HG03175 (cell line): Measurements from ENCODE around the gene RNF144A.
A peak's percentile ranks its signal among the peaks of the same experiment; 100 is the strongest.

ENCODE experiments used
- ATAC-seq: cut with Tn5 transposase; IDR thresholded peaks from one replicate; pipeline ENCODE4 v1.9.1; 2021; ENCODE audit warnings: mild to moderate bottlenecking, moderate library complexity; ENCODE audit not compliant: unreplicated experiment

Gene RNF144A

DNA sequence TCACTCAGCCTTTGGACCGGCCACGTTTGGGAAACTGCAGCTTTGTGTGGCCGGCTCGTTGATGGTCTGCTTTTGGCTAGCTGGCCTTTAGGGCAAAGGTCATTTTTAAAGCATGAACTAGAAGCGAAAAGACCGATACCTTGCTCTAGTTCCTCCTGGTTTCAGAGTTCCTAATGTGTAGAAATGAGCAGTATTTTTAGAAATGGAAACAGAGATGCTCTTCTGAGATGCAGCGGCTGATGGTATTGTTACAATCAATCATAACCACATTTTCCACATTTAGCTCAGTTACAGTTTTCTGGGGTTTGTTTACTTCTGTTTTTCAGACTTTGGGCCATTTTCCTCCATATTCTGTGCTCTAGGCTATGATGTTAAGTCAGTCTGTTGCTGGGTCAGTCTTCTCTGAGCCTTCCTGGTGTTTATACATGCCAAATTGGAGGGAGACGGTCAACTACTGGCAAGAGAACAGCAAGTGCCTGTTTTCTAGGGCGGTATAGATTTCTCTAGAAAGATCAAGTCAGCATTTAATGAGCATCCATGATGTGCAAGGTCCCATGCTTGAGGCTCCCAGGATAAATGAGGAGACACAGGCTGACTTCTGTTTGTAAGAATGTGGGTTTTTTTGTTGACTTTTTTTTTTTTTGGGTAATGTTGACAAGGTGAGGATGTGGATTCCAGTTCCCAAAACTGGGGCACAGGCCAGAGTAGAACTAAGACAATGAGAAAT, 28.0 kb downstream of the RNF144A start:
- peak; percentile 96 for ATAC-seq

DNA sequence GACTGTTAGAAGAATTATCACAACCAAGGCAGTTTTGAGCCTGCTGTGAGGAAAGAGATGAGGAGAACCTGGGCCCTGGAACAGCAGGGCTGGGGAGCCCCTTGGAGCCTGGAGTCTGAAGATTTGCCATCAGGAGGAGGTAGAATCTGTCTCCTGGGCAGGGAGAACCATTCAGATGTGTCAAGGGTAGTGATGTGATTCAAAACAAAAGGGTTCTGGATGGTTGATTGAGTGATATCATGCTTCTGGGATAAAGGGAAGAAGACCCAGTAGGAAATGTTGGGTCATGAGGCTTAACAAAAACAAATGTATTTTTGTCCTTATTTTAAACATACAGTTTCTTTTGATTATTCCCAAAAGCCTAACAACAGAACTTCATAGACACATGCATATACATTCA, 28.6 kb downstream of the RNF144A start:
- no peak for ATAC-seq

- no peak for ATAC-seq
Observed at GRCh38 chr2:6946722-6947121, 29.5 kb downstream of the RNF144A start.

DNA sequence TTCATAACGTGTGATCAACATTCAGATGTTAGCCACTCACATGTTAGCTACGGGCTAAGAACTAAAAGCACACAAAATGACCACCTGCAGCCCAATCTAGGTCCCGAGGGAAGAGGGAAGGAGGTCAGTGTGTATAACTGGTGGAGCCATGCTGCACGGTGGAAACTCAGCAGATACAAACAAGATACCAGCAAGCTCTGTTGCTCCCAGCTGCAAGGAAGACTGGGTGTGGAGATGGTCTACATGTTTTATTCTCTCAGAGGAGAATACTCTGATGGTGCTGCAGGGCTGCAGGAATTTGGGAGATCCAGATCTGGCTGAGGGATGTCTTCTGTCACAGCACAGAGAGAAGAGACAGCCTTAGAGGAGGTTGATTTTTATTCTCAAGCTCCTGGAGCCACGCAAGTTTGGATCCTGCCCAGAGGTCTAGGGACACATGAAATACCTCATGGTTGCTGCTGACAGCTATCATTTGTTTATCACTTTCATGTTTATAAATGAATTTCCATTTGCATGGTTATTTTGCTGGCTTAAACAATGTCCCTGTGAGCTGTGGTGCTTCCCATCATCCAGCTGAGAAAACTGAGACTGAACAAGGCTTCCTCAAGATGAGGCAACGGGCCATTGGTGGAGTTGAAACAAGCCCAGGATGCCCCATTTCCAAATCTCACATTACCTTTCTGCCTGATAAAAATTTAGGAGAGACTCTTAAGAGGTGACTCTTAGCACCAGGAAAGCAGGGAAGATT, 30.9 kb downstream of the RNF144A start:
- ATAC-seq: no peak

GRCh38 chr2:6948677-6949351, 31.6 kb downstream of the RNF144A start:
- ATAC-seq: no peak

- no peak for ATAC-seq
Observed at GRCh38 chr2:6951046-6951445, 33.8 kb downstream of the RNF144A start.

- ATAC-seq: no peak
Observed at GRCh38 chr2:6952101-6952500, 34.9 kb downstream of the RNF144A start.

DNA sequence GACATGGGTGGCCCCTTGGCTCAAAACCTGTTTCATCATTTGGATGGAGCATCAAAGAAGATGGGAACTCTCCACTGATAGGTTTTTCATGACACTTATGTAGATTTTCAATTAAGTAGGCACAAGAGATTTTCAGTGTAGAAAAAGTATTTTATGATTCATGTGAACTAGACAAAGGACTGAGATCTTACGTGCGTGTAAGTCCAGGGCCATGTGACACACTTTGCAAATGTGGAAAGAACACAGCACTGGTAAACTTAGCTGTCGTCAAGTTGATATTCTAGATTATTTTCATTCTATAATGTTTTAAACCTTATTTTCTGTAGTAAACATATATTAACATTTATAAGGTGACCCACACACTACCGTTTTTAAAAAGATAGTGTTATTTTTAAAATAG, 37.4 kb downstream of the RNF144A start:
- no peak for ATAC-seq

DNA sequence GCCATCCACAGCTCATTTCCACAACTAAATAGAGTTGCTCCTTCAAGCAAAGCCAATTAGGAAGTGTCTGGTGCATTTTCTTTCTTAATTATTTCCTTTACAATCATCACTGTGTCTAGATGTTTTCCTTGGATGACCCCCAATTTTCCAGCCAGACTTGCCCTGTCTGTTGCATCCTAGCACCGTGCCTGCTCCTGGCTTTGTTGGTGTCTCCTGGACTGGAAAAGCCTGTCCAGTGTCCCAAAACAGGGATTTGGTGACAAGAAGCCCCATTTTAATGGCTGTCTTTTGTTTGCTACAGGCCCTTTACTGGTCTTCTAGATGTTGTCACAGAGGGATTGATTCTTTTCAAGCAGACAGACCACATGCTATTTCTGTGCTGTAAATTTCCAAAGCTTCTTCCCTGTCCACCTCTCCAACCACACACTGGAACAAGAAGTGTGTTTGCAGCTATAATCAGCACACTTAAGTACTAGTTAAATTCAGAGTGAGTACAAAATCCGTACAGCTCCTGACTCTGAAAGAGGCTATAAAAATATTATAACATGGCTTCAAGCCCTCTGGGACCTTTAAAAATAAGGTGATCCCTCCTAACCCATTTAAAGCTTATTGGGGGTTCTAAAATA, 38.4 kb downstream of the RNF144A start:
- ATAC-seq: no peak

DNA sequence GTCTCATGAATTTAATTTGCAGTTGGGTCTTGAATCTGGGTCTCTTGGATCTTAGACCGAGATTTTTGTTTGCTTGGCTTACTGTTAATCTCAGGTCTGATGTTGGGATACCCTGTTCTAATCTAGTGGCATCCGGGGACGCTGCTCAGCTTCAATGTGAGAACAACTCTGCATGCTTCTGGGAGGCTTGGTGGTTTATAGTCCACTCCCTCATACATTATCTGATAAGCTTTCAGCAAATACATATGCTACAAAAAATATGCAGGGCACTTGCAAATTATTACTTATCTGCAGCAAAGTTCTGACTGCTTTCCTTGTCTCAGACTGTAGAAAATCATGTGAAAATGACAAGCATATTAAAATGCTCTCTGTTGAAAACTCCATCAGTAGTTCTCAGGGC, 39.4 kb downstream of the RNF144A start:
- ATAC-seq: no peak

DNA sequence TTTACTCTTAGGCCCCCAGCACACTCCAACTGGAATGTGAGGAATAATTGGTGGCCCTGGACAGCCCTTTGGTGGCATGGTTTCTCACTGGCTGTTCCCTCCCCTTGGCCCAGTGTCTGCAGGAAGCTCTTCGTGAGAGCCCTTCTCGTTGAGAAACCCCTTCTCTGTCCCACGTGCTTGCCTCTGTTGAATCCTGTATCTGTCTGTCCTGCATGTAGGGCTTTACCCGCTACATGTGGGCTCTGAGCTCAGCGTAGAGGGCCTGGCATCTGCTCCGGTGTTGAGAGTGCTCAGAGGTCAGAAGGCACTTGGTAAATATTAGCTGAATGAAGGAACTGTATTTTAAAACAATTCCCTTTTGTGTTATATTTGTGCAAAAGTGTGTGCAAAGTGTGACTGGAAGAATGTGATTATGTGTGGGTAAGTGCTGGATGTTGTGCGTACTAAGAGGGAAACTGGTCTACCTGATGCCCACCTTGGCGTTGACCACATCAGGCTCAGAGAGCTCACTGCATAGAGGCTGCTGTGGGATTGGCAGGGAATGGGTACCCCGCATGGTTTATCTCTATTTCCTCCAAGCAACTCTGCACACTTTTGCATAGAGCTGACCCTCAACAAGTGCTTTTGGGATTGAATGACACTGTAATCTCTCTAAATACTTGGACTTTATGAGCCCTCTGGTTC, 40.0 kb downstream of the RNF144A start:
- no peak for ATAC-seq

DNA sequence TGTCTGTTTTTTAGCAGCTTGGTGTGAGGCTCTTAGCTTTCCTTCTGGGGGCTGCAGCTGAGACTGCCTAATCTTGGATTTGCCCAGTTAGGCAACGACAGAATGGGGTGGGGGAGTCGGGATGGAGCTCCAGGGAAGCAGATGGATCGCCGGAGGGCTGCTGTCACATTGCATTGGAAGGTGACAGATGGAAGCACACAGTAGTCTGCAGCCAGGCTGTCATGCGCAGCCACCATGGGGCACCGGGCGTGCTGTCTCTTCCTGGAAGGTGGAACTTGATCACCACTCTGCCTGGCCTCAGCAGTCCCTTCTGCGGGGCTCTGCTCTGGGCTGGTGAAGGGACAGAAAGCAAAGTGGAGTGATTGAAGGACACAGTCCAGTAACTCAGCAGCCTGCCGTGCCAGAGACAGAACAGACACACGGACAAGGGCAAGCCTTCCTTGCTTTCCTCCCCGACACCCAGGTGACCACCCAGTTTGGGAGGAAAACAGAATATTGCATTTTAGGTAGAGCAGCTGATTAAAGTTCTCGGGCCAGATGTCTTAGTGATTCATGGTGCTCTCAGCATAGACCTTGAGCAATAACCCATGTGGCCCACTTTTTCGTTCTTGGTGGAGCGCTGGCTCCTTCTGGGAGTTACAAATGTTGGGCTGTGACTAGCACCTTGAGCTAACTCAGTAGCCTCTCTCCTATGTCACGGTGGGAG, 40.9 kb downstream of the RNF144A start:
- no peak for ATAC-seq

DNA sequence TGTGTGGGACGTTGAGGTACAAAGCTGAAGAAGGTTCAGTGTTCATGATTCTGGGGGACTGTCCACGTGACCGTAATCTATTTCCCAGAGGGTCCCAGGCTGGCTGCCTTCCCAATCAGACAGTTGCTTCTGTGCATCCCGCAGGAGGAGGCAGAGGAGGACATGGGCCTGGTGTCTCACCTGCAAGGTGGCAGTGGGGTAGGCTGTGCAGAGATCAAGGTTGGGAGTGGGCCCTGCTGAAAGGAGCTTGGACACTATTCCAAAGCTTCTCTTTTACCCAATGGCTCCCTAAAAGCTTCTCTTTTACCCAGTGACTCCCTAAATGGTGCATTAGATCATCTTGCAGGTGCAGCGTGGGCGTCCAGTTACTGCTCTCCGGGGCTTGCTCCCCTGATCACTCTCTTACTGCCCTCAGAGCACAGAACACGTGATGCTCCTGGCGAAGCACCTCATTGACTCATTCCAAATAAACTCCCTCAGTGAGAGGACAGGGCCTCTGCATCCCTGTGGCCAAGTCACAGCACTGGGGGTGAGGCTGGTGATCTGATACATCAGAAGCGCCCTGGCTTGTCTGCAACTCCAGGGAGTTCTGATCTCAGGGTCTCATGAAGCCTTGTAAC, 41.5 kb downstream of the RNF144A start:
- no peak for ATAC-seq

- ATAC-seq: no peak
Observed at GRCh38 chr2:6959751-6960150, 42.5 kb downstream of the RNF144A start.

GRCh38 chr2:6960659-6961058, 43.4 kb downstream of the RNF144A start:
- ATAC-seq: no peak

DNA sequence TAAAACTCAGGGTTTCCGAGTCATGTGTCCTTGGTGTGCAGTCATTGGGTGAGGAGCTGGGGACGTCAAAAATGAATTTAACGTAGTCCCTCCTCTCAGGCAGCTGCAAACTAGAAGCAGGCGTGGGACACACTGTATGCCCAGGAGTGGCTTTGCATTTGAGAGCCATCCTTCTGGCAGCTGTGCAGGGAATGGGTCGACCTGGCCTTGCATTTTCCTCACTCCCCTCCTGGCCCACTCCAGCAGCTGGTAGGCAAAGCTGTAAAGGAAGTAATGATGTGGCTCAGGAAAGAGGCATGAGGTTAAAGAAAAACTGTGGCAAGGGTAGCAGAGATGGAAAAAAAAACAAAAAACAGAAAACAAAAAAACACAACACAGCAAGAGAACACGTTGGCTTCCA, 46.5 kb downstream of the RNF144A start:
- no peak for ATAC-seq

DNA sequence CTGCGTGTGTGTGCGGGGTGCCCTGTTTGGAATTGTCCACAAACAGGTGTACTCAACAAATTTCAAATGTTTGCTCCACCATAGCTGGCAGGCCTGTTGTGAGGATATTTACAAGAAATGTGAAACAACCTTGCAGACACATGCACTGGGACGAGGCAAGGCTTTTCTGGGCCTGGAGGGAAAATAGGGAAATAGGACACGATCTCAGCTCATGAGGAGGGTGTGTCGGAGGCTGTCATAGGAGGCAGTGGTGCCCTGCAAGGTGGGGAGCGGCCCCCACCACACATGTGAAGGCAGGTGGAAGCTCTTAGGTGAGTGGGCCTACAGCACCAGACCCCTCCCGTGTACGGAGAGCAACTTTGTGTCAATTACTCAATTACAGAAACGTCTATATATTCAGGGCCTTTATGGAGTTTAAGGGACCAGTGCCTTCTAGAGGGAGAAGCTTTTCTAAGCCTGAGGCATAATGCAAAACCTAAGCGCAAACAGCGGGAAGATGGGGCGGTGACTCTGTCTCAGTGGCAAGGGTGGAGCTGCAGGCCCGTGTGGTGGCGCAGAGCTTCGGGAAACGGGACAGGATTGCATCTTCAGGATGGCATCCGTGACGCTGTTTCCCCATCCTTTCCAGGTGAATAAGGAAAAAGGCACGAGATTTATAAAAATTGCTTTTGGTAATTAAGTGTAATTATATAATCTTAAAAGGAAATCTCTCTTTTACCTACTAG, 48.0 kb downstream of the RNF144A start:
- no peak for ATAC-seq

- no peak for ATAC-seq
Observed at GRCh38 chr2:6966446-6966940, 49.3 kb downstream of the RNF144A start.

- ATAC-seq: no peak
Observed at GRCh38 chr2:6967301-6967700, 50.1 kb downstream of the RNF144A start.
